Glutamatergic neuron (in vitro differentiated cells): Measurements from ENCODE around the gene JAG1. TPM values are rescaled to one million over a fixed set of nuclear protein-coding genes. Genes with fewer than 3 reads are reported as not detected.

Experiments
- DNase-seq: peaks from one replicate; pipeline ENCODE4 v3.0.0; 2022
- H3K27ac Mint-ChIP-seq: one replicate; pipeline ENCODE4 v1.8.0; 2020; ENCODE audit warnings: mild to moderate bottlenecking, mixed read lengths, inconsistent platforms; ENCODE audit not compliant: unreplicated experiment
- H3K27me3 Mint-ChIP-seq: one replicate; pipeline ENCODE4 v1.8.0; 2020; ENCODE audit warnings: mild to moderate bottlenecking, moderate library complexity, mixed read lengths, inconsistent platforms; ENCODE audit not compliant: unreplicated experiment
- H3K36me3 Mint-ChIP-seq: one replicate; pipeline ENCODE4 v1.8.0; 2020; ENCODE audit warnings: mild to moderate bottlenecking, mixed read lengths, inconsistent platforms; ENCODE audit not compliant: unreplicated experiment
- H3K4me1 Mint-ChIP-seq: one replicate; pipeline ENCODE4 v1.8.0; 2020; ENCODE audit warnings: mild to moderate bottlenecking, low read depth, mixed read lengths, inconsistent platforms; ENCODE audit not compliant: unreplicated experiment
- H3K4me3 Mint-ChIP-seq: one replicate; pipeline ENCODE4 v1.8.0; 2020; ENCODE audit warnings: mild to moderate bottlenecking, mixed read lengths, inconsistent platforms; ENCODE audit not compliant: unreplicated experiment
- H3K9me3 Mint-ChIP-seq: one replicate; pipeline ENCODE4 v1.8.0; 2020; ENCODE audit warnings: mild to moderate bottlenecking, moderate library complexity, mixed read lengths, inconsistent platforms; ENCODE audit not compliant: unreplicated experiment
- CTCF ChIP-seq: fragments of 200-600 bp; sonication (generic); IDR thresholded peaks from one replicate; pipeline ENCODE4 v1.5.0; 2021; ENCODE audit not compliant: partially characterized antibody, unreplicated experiment
- total RNA-seq: library from RNA; stranded (reverse); fragmentation: NEBNext Ultra II Directional; extraction: Animal tissue kit (Norgen Biotek cat#: 25700); gene quantifications from one replicate; pipeline ENCODE4 v1.2.1, GENCODE V29; 2021; ENCODE audit not compliant: unreplicated experiment

The JAG1 gene
- total RNA-seq, 1 donor from 2014 or later, result 11.4 TPM

GRCh38 chr20:10637031-10637559 lies 36.7 kb downstream of the JAG1 start:
- no peaks in the 10 kb centered on the region for H3K9me3 Mint-ChIP-seq
- no peaks in the 10 kb centered on the region for H3K4me1 Mint-ChIP-seq
- H3K4me3 Mint-ChIP-seq, result no peak overlapping the region
- H3K36me3 Mint-ChIP-seq, result peaks cover 5% of the 10 kb centered on the region
- no peak for TF ChIP-seq CTCF
- peaks cover 2% of the 10 kb centered on the region for H3K27me3 Mint-ChIP-seq
- DNase-seq, result no peak
- H3K27ac Mint-ChIP-seq, result no peak overlapping the region

GRCh38 chr20:10636326-10636818 lies 37.4 kb downstream of the JAG1 start:
- peaks cover 5% of the 10 kb centered on the region for H3K36me3 Mint-ChIP-seq
- no peak for DNase-seq
- no peaks in the 10 kb centered on the region for H3K9me3 Mint-ChIP-seq
- H3K4me1 Mint-ChIP-seq, result no peaks in the 10 kb centered on the region
- H3K27ac Mint-ChIP-seq, result no peak overlapping the region
- TF ChIP-seq CTCF, result no peak
- peaks cover 2% of the 10 kb centered on the region for H3K27me3 Mint-ChIP-seq
- no peak overlapping the region for H3K4me3 Mint-ChIP-seq

- Mint-ChIP-seq H3K4me3 (no peak overlapping the region), H3K4me1 (no peaks in the 10 kb centered on the region), H3K36me3 (peaks cover 5% of the 10 kb centered on the region), H3K27me3 (peaks cover 2% of the 10 kb centered on the region), H3K27ac (no peak overlapping the region), H3K9me3 (no peaks in the 10 kb centered on the region)
- TF ChIP-seq CTCF, result no peak
- DNase-seq, result no peak
These were observed 38.2 kb downstream of the JAG1 start for GRCh38 chr20:10635476-10636208.

- no peak for TF ChIP-seq CTCF
- DNase-seq, result no peak
- Mint-ChIP-seq H3K9me3 (no peaks in the 10 kb centered on the region), H3K4me1 (peaks cover 4% of the 10 kb centered on the region), H3K36me3 (peaks cover 5% of the 10 kb centered on the region), H3K27me3 (peaks cover 3% of the 10 kb centered on the region), H3K27ac (no peak overlapping the region), H3K4me3 (no peak overlapping the region)
These were observed 39.0 kb downstream of the JAG1 start for GRCh38 chr20:10634683-10635411.
